Stimulated activated naive CD8-positive, alpha-beta T cell treated with anti-CD3 and anti-CD28 coated beads, Interleukin-15, Interleukin-2, amounts not matched to agents 100 ng/mL and 50 ng/mL, for 24 hours (primary cell): ENCODE data around the gene ADCYAP1.

ENCODE experiments used
- H3K27ac Mint-ChIP-seq: one replicate; pipeline ENCODE4 v1.8.0; 2021; ENCODE audit warnings: mild to moderate bottlenecking, mixed read lengths
- H3K27me3 Mint-ChIP-seq: one replicate; pipeline ENCODE4 v1.8.0; 2021; ENCODE audit warnings: mixed read lengths
- H3K36me3 Mint-ChIP-seq: one replicate; pipeline ENCODE4 v1.8.0; 2021; ENCODE audit warnings: low read depth, mixed read lengths
- H3K4me1 Mint-ChIP-seq: one replicate; pipeline ENCODE4 v1.8.0; 2021; ENCODE audit warnings: low read depth, mixed read lengths
- H3K4me3 Mint-ChIP-seq: one replicate; pipeline ENCODE4 v1.8.0; 2021; ENCODE audit warnings: mild to moderate bottlenecking, mixed read lengths
- H3K9me3 Mint-ChIP-seq: one replicate; pipeline ENCODE4 v1.8.0; 2021; ENCODE audit warnings: mixed read lengths

ADCYAP1 gene

DNA sequence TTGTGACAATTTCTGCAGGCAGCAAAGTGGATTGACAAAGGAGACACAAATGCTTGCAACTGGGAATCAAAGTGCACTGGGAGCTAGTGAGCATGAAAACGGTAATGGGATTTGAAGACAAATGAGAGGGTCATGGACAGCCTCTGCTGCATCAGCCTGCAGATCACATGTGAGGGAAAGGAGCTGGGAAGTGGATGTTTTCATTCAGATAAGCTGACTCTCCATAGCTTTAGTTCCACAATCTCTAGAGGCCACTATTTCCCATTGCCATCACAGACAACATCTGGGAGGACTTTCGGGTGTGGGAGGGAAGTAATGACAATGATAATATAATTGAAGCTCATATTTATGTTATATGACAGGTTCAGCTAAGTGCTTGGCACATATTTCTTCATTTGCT is 28.4 kb downstream of the ADCYAP1 start:
- H3K36me3 Mint-ChIP-seq, result no peaks in the 10 kb centered on the region
- no peaks in the 10 kb centered on the region for H3K4me1 Mint-ChIP-seq
- peaks cover 8% of the 10 kb centered on the region for H3K27me3 Mint-ChIP-seq
- H3K9me3 Mint-ChIP-seq, result no peaks in the 10 kb centered on the region
- H3K27ac Mint-ChIP-seq, result no peak overlapping the region
- H3K4me3 Mint-ChIP-seq, result no peak overlapping the region

DNA sequence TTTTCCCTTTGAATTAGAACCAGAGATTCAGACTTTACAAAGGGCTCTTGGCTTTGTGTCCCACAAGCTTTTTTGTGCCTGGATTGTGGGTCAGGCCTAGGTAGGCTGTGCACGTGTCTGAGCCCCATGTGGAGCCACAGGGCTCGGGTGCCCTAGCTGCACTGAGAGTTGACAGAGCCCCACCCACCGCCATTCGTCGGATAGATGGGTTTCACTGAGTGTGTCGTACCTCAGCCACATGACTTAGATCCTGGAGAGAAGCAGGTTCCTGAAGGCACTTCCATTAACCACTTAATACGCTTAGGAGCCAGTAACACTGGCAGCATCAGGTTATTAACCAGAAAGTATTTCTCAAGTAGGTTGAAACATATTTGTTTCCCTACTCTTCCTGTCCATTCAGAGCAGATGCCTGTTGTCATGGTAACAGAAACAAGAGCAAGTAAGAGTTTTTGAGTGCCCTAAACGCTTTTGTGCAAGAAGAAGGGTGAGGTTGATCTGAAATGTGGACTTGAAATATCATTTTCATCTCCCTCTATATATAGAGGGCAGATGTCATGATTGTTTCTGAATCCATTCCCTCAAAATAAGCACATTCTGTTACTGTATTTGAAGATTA is 30.0 kb downstream of the ADCYAP1 start:
- Mint-ChIP-seq H3K27ac (no peak overlapping the region), H3K36me3 (no peaks in the 10 kb centered on the region), H3K4me3 (no peak overlapping the region), H3K27me3 (peaks cover 13% of the 10 kb centered on the region), H3K4me1 (no peaks in the 10 kb centered on the region), H3K9me3 (no peaks in the 10 kb centered on the region)

DNA sequence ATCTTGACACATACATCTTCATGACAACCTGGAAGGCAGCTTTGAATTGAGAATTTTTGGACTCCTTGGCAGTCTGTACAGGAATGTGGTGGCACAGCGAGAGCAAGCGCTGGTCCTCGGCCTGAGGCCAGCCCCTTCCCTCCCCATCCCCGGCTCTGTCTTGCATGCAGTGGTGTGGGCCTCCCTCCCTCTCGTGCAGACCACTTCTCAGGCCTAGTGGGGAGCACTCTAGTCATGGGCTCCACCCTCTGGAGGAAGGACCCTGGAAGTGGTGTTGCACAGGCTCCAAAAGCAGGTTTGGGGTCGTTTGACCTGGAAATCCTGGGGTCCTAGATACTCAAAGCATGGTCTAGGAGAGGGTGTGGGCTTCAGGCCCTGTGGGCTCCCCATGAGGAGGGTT is 32.3 kb downstream of the ADCYAP1 start:
- no peak overlapping the region for H3K4me3 Mint-ChIP-seq
- H3K27me3 Mint-ChIP-seq, result peaks cover 10% of the 10 kb centered on the region
- no peak overlapping the region for H3K27ac Mint-ChIP-seq
- no peaks in the 10 kb centered on the region for H3K4me1 Mint-ChIP-seq
- no peaks in the 10 kb centered on the region for H3K9me3 Mint-ChIP-seq
- no peaks in the 10 kb centered on the region for H3K36me3 Mint-ChIP-seq

GRCh38 chr18:939166-939565 is 34.5 kb downstream of the ADCYAP1 start:
- Mint-ChIP-seq H3K9me3 (no peaks in the 10 kb centered on the region), H3K4me3 (no peak overlapping the region), H3K4me1 (no peaks in the 10 kb centered on the region), H3K27me3 (peaks cover 6% of the 10 kb centered on the region), H3K27ac (no peak overlapping the region), H3K36me3 (no peaks in the 10 kb centered on the region)

- H3K27ac Mint-ChIP-seq, result no peak overlapping the region
- H3K36me3 Mint-ChIP-seq, result no peaks in the 10 kb centered on the region
- no peaks in the 10 kb centered on the region for H3K9me3 Mint-ChIP-seq
- H3K4me3 Mint-ChIP-seq, result no peak overlapping the region
- no peaks in the 10 kb centered on the region for H3K4me1 Mint-ChIP-seq
- peaks cover 6% of the 10 kb centered on the region for H3K27me3 Mint-ChIP-seq
Measured at GRCh38 chr18:939958-940357, 35.3 kb downstream of the ADCYAP1 start.

DNA sequence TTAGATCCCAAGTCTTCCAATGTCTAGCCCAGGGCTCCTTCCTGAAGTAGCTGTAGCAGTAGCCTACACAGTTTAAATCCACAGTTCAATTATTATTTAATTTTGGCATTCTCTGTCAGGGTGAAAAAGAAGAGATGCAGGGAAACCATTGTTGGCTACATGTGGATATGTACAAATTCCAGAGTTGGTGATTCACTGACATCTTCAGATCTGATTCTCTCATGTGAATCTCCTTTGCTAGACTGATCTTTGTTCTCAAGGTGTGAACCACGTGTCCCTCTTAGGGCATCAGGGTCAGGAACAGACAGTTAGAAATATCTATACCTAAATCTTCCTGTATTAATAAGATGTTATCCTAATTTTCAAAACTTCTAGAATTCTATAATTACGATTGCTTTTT is 36.7 kb downstream of the ADCYAP1 start:
- Mint-ChIP-seq H3K9me3 (no peaks in the 10 kb centered on the region), H3K27me3 (peaks cover 6% of the 10 kb centered on the region), H3K27ac (no peak overlapping the region), H3K36me3 (no peaks in the 10 kb centered on the region), H3K4me1 (no peaks in the 10 kb centered on the region), H3K4me3 (no peak overlapping the region)

GRCh38 chr18:944440-944839 is 39.8 kb downstream of the ADCYAP1 start:
- H3K27me3 Mint-ChIP-seq, result peaks cover 7% of the 10 kb centered on the region
- H3K9me3 Mint-ChIP-seq, result no peaks in the 10 kb centered on the region
- H3K4me3 Mint-ChIP-seq, result no peak overlapping the region
- H3K27ac Mint-ChIP-seq, result no peak overlapping the region
- no peaks in the 10 kb centered on the region for H3K4me1 Mint-ChIP-seq
- no peaks in the 10 kb centered on the region for H3K36me3 Mint-ChIP-seq

DNA sequence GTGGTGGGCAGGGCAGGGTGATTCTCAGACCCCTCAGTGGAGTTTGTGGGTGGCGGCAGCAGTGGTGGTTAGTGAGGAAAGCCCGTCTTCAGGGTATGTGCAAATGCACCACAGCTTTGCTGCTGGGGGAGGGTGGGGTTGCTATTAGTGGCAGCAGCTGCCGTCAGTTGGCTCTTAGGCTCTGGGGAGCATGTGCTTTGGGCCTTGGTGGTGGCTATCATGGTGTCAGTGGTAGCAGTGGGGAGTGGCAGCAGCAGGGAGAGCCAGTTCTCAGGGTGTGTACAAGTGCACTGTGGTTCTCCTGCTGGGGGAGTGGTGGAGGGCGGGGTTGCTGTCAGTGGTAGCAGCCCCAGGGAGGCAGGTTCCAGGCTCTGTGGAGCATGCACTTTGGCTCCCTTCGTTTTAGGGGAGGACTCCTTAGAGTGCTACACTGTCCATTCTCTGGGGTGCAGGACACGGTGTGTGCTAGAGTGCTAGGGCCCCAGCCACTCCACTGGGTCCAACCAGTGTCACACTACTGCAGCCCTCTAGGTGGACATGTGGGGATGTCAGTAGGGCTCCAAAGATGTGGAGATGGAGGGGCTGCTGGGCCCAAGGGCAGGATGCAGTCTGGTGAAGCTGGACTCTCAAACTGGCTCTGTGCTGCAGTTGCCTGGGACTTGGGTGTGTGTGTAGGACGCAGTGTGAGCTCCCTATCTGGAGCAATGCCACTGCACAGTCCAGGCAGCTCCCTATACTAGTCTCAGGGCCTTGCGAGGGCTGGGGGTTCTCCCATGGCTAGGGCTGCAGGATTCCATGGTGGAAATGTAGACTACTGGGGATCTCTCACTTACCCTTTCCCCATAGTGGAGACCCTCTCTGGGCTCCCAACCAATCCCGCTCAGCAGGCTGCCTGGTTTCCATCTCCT is 45.3 kb downstream of the ADCYAP1 start:
- Mint-ChIP-seq H3K27ac (no peak overlapping the region), H3K4me3 (no peak overlapping the region), H3K9me3 (no peaks in the 10 kb centered on the region)

GRCh38 chr18:950882-951495 is 46.3 kb downstream of the ADCYAP1 start:
- Mint-ChIP-seq H3K27ac (no peak overlapping the region), H3K36me3 (no peaks in the 10 kb centered on the region), H3K27me3 (peaks cover 9% of the 10 kb centered on the region), H3K9me3 (no peaks in the 10 kb centered on the region), H3K4me3 (no peak overlapping the region), H3K4me1 (no peaks in the 10 kb centered on the region)

More for the DNA sequence above, 45.3 kb downstream of the ADCYAP1 start:
- H3K36me3 Mint-ChIP-seq, result no peaks in the 10 kb centered on the region
- H3K27me3 Mint-ChIP-seq, result peaks cover 9% of the 10 kb centered on the region
- no peaks in the 10 kb centered on the region for H3K4me1 Mint-ChIP-seq

DNA sequence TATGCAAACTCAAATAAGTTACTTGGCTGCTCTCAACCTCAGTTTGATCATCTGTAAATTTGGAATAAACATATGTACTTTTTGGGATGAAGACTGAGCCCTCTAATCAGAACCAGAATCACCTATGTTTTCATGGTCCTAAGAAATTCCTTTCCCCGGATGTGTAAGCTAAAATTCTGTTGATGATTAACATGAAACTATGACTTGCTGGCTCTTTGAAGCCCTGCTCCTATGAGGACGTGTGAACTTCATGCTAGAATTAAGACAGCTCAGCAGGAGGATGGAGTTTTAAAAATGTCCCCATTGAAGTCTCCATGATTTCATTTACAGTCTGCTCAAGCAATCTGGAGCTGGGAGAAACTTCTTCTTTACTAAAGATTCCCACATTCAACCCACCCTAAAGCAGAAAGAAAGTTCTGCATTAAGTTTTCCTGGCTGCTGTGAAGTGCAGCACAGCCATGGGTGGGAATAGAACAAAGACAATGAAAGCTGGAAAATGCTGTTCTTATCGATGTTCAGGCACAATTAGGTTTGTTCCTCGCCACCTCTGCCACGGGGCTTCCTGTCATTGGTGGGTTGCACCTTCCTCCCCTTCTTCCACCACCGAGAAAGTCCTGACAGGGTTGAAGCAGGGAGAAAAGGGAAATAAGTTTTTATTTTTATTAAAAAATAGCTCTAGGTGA is 50.9 kb downstream of the ADCYAP1 start:
- Mint-ChIP-seq H3K27me3 (peaks cover 13% of the 10 kb centered on the region), H3K27ac (no peak overlapping the region), H3K4me1 (no peaks in the 10 kb centered on the region), H3K4me3 (no peak overlapping the region), H3K36me3 (no peaks in the 10 kb centered on the region), H3K9me3 (no peaks in the 10 kb centered on the region)

- H3K4me1 Mint-ChIP-seq, result peaks cover 4% of the 10 kb centered on the region
- peaks cover 22% of the 10 kb centered on the region for H3K27me3 Mint-ChIP-seq
- no peaks in the 10 kb centered on the region for H3K9me3 Mint-ChIP-seq
- no peak overlapping the region for H3K27ac Mint-ChIP-seq
- no peak overlapping the region for H3K4me3 Mint-ChIP-seq
- no peaks in the 10 kb centered on the region for H3K36me3 Mint-ChIP-seq
Measured at GRCh38 chr18:957829-958228, 53.2 kb downstream of the ADCYAP1 start.

GRCh38 chr18:959854-960253 is 55.2 kb downstream of the ADCYAP1 start:
- H3K36me3 Mint-ChIP-seq, result no peaks in the 10 kb centered on the region
- H3K4me1 Mint-ChIP-seq, result peaks cover 4% of the 10 kb centered on the region
- H3K27me3 Mint-ChIP-seq, result peaks cover 28% of the 10 kb centered on the region
- H3K9me3 Mint-ChIP-seq, result no peaks in the 10 kb centered on the region
- H3K27ac Mint-ChIP-seq, result no peak overlapping the region
- H3K4me3 Mint-ChIP-seq, result no peak overlapping the region
